Neural cell (in vitro differentiated cells): ENCODE results near the gene KRR1. TPM values are rescaled to one million over a fixed set of nuclear protein-coding genes. Genes with fewer than 3 reads are reported as not detected.

ENCODE experiments used
- H2AFZ ChIP-seq: fragments of 200-600, 300-800 bp; sonication (generic), shearing (Covaris generic); 2 replicates; pipeline ENCODE4 v1.6.0; 2014; ENCODE audit warnings: low read depth, mild to moderate bottlenecking, antibody characterized with exemption, low read length, moderate library complexity
- H3F3A ChIP-seq: fragments of 200-600 bp; shearing (Covaris generic); 2 replicates; pipeline ENCODE4 v1.6.1; 2016; ENCODE audit warnings: mild to moderate bottlenecking, moderate library complexity, mixed read lengths, antibody characterized with exemption, low read length; ENCODE audit not compliant: insufficient read depth, poor library complexity, severe bottlenecking
- H3K27ac ChIP-seq: fragments of 200-600, 300-800 bp; sonication (generic), shearing (Covaris generic); 2 replicates; pipeline ENCODE4 v1.5.1; 2014; ENCODE audit warnings: mild to moderate bottlenecking, low read length, moderate library complexity
- H3K27me3 ChIP-seq: fragments of 300-800, 200-600 bp; sonication (generic), shearing (Covaris generic); 2 replicates; pipeline ENCODE4 v1.6.0; 2014; ENCODE audit warnings: mild to moderate bottlenecking, low read depth, low read length, moderate library complexity; ENCODE audit not compliant: insufficient read depth
- H3K36me3 ChIP-seq: fragments of 300-800, 200-600 bp; sonication (generic), shearing (Covaris generic); 2 replicates; pipeline ENCODE4 v1.5.1; 2014; ENCODE audit warnings: mild to moderate bottlenecking, antibody characterized with exemption, low read length, moderate library complexity; ENCODE audit not compliant: insufficient read depth
- H3K4me2 ChIP-seq: fragments of 300-800, 200-600 bp; sonication (generic), shearing (Covaris generic); 2 replicates; pipeline ENCODE4 v1.6.0; 2014; ENCODE audit warnings: mild to moderate bottlenecking, low read length
- H3K4me3 ChIP-seq: fragments of 300-800, 200-600 bp; sonication (generic), shearing (Covaris generic); 2 replicates; pipeline ENCODE4 v1.5.1; 2014; ENCODE audit warnings: mild to moderate bottlenecking, low read length, moderate library complexity
- H3K79me2 ChIP-seq: fragments of 200-600 bp; shearing (Covaris generic); replicated peaks from 2 replicates; pipeline ENCODE4 v1.6.0; 2014; ENCODE audit warnings: mild to moderate bottlenecking, low read length, moderate library complexity; ENCODE audit not compliant: insufficient read depth
- H3K9ac ChIP-seq: fragments of 300-800, 200-600 bp; sonication (generic), shearing (Covaris generic); 2 replicates; pipeline ENCODE4 v1.6.1; 2016; ENCODE audit warnings: mild to moderate bottlenecking, low read length, mixed read lengths
- H3K9me2 ChIP-seq: fragments of 200-600 bp; shearing (Covaris generic); 2 replicates; pipeline ENCODE4 v1.6.1; 2016; ENCODE audit warnings: mild to moderate bottlenecking, low read length, mixed read lengths; ENCODE audit not compliant: insufficient read depth
- H3K9me3 ChIP-seq: fragments of 200-600, 300-800 bp; sonication (generic), shearing (Covaris generic); 2 replicates; pipeline ENCODE4 v1.6.1; 2016; ENCODE audit warnings: mild to moderate bottlenecking, mixed run types, low read length, moderate library complexity, mixed read lengths
- H4K20me1 ChIP-seq: fragments of 200-600 bp; shearing (Covaris generic); 2 replicates; pipeline ENCODE4 v1.6.1; 2016; ENCODE audit warnings: mild to moderate bottlenecking, mixed run types; ENCODE audit not compliant: insufficient read depth
- EP300 ChIP-seq: fragments of 450-650 bp; conservative IDR thresholded peaks from 2 replicates; pipeline ENCODE4 v1.6.1; 2014; ENCODE audit warnings: antibody characterized with exemption, mild to moderate bottlenecking, moderate library complexity; ENCODE audit not compliant: poor library complexity, severe bottlenecking
- EZH2 ChIP-seq: fragments of 200-600, 300-800 bp; shearing (Covaris generic), sonication (generic); IDR thresholded peaks from 2 replicates; pipeline ENCODE4 v1.6.1; 2014; ENCODE audit warnings: antibody characterized with exemption, low read length, borderline replicate concordance, mild to moderate bottlenecking; ENCODE audit not compliant: insufficient read depth, poor library complexity, severe bottlenecking
- MXI1 ChIP-seq: fragments of 450-650 bp; conservative IDR thresholded peaks from 2 replicates; pipeline ENCODE4 v1.6.1; 2014; ENCODE audit warnings: antibody characterized with exemption, mild to moderate bottlenecking; ENCODE audit not compliant: poor library complexity, severe bottlenecking
- POLR2AphosphoS5 ChIP-seq: IDR thresholded peaks from 2 replicates; pipeline ENCODE4 v1.6.1; 2012
- RAD21 ChIP-seq: fragments of 450-650 bp; conservative IDR thresholded peaks from 2 replicates; pipeline ENCODE4 v1.6.1; 2014; ENCODE audit warnings: antibody characterized with exemption, mild to moderate bottlenecking, moderate library complexity
- REST ChIP-seq: IDR thresholded peaks from 2 replicates; pipeline ENCODE4 v1.6.1; 2012; ENCODE audit warnings: borderline replicate concordance
- SMC3 ChIP-seq: fragments of 450-650 bp; conservative IDR thresholded peaks from 2 replicates; pipeline ENCODE4 v1.6.1; 2014; ENCODE audit warnings: antibody characterized with exemption, mild to moderate bottlenecking, moderate library complexity; ENCODE audit not compliant: poor library complexity
- TAF1 ChIP-seq: IDR thresholded peaks from 2 replicates; pipeline ENCODE4 v1.6.1; 2012; ENCODE audit warnings: low read depth
- polyA plus RNA-seq: library from polyadenylated mRNA; depleted of rRNA; stranded (reverse); fragments of >200 nt; gene quantifications from 2 replicates; pipeline ENCODE4 v1.2.3, GENCODE V29; 2014
- TF ChIP-seq, protein P1 (sequence below): fragments of 450-650 bp; IDR thresholded peaks from 2 replicates; pipeline ENCODE4 v1.5.1; 2014; ENCODE audit warnings: antibody characterized with exemption, mild to moderate bottlenecking, moderate library complexity; ENCODE audit not compliant: poor library complexity, severe bottlenecking

The KRR1 gene
- polyA plus RNA-seq, 1 donor from 2014 or later = 74.5 TPM

GRCh38 chr12:75542942-75543341, 31.5 kb upstream of the KRR1 start:
- no peaks in the 10 kb centered on the region for H3K9me2 ChIP-seq
- no peak overlapping the region for H2AFZ ChIP-seq
- no peak overlapping the region for H3K4me3 ChIP-seq
- no peak overlapping the region for H3K9ac ChIP-seq
- no peak overlapping the region for H3K27ac ChIP-seq
- no peaks in the 10 kb centered on the region for H4K20me1 ChIP-seq
- H3K9me3 ChIP-seq = no peaks in the 10 kb centered on the region
- no peaks in the 10 kb centered on the region for H3K36me3 ChIP-seq
- H3K27me3 ChIP-seq = no peaks in the 10 kb centered on the region
- no peaks in the 10 kb centered on the region for H3F3A ChIP-seq
- H3K79me2 ChIP-seq = no peaks in the 10 kb centered on the region
- TF ChIP-seq POLR2AphosphoS5 = no peak
- no peak for TF ChIP-seq TAF1
- TF ChIP-seq REST = no peak
- TF ChIP-seq MXI1 = no peak
- TF ChIP-seq, protein P1, sequence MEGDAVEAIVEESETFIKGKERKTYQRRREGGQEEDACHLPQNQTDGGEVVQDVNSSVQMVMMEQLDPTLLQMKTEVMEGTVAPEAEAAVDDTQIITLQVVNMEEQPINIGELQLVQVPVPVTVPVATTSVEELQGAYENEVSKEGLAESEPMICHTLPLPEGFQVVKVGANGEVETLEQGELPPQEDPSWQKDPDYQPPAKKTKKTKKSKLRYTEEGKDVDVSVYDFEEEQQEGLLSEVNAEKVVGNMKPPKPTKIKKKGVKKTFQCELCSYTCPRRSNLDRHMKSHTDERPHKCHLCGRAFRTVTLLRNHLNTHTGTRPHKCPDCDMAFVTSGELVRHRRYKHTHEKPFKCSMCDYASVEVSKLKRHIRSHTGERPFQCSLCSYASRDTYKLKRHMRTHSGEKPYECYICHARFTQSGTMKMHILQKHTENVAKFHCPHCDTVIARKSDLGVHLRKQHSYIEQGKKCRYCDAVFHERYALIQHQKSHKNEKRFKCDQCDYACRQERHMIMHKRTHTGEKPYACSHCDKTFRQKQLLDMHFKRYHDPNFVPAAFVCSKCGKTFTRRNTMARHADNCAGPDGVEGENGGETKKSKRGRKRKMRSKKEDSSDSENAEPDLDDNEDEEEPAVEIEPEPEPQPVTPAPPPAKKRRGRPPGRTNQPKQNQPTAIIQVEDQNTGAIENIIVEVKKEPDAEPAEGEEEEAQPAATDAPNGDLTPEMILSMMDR = no peak
- no peak for TF ChIP-seq SMC3
- no peak for TF ChIP-seq EP300
- TF ChIP-seq RAD21 = no peak
- TF ChIP-seq EZH2 = no peak
- no peak overlapping the region for H3K4me2 ChIP-seq

GRCh38 chr12:75539889-75540288, 28.5 kb upstream of the KRR1 start:
- Histone ChIP-seq H2AFZ (no peak overlapping the region), H3K9me3 (no peaks in the 10 kb centered on the region), H3F3A (no peaks in the 10 kb centered on the region), H3K4me2 (no peak overlapping the region), H3K9me2 (no peaks in the 10 kb centered on the region), H3K79me2 (no peaks in the 10 kb centered on the region), H3K4me3 (no peak overlapping the region), H3K27me3 (no peaks in the 10 kb centered on the region), H4K20me1 (no peaks in the 10 kb centered on the region), H3K27ac (no peak overlapping the region), H3K9ac (no peak overlapping the region), H3K36me3 (no peaks in the 10 kb centered on the region)
- no peak for TF ChIP-seq TAF1
- TF ChIP-seq EZH2 = no peak
- no peak for TF ChIP-seq MXI1
- TF ChIP-seq, protein P1 = no peak
